ENCODE results near the gene LRRC8B.

The LRRC8B gene

GRCh38 chr1:89547563-89548116 is 23.0 kb downstream of the LRRC8B start:
- DNase-seq (ENCODE audit: low read depth) = no peak

- no peak for DNase-seq (ENCODE audit: low read depth)
Measured at GRCh38 chr1:89548122-89548857, 23.7 kb downstream of the LRRC8B start.

GRCh38 chr1:89550995-89551394 is 26.4 kb downstream of the LRRC8B start:
- DNase-seq (ENCODE audit: low read depth) = no peak

GRCh38 chr1:89552471-89553081 is 27.9 kb downstream of the LRRC8B start:
- DNase-seq (ENCODE audit: low read depth) = no peak

- DNase-seq (ENCODE audit: low read depth) = no peak
Measured at GRCh38 chr1:89553157-89553556, 28.5 kb downstream of the LRRC8B start.

GRCh38 chr1:89555550-89555949 is 30.9 kb downstream of the LRRC8B start:
- DNase-seq (ENCODE audit: low read depth) = no peak

GRCh38 chr1:89556726-89557444 is 32.3 kb downstream of the LRRC8B start:
- DNase-seq (ENCODE audit: low read depth) = no peak

- no peak for DNase-seq (ENCODE audit: low read depth)
Measured at GRCh38 chr1:89557445-89557825, 32.8 kb downstream of the LRRC8B start.

- no peak for DNase-seq (ENCODE audit: low read depth)
Measured at GRCh38 chr1:89557956-89558355, 33.3 kb downstream of the LRRC8B start.

- no peak for DNase-seq (ENCODE audit: low read depth)
Measured at GRCh38 chr1:89563957-89564604, 39.5 kb downstream of the LRRC8B start.

GRCh38 chr1:89565521-89565920 is 40.9 kb downstream of the LRRC8B start:
- DNase-seq (ENCODE audit: low read depth) = no peak

- DNase-seq (ENCODE audit: low read depth) = no peak
Measured at GRCh38 chr1:89566761-89567174, 42.1 kb downstream of the LRRC8B start.

GRCh38 chr1:89567797-89568196 is 43.2 kb downstream of the LRRC8B start:
- DNase-seq (ENCODE audit: low read depth) = no peak

GRCh38 chr1:89573410-89573809 is 48.8 kb downstream of the LRRC8B start:
- no peak for DNase-seq (ENCODE audit: low read depth)

- no peak for DNase-seq (ENCODE audit: low read depth)
Measured at GRCh38 chr1:89574621-89575020, 50.0 kb downstream of the LRRC8B start.

- no peak for DNase-seq (ENCODE audit: low read depth)
Measured at GRCh38 chr1:89575207-89575606, 50.6 kb downstream of the LRRC8B start.

- no peak for DNase-seq (ENCODE audit: low read depth)
Measured at GRCh38 chr1:89576013-89576412, 51.4 kb downstream of the LRRC8B start.

GRCh38 chr1:89578151-89578550 is 53.5 kb downstream of the LRRC8B start:
- DNase-seq (ENCODE audit: low read depth) = no peak

- DNase-seq (ENCODE audit: low read depth) = no peak
Measured at GRCh38 chr1:89578946-89579684, 54.5 kb downstream of the LRRC8B start.

- no peak for DNase-seq (ENCODE audit: low read depth)
Measured at GRCh38 chr1:89580036-89580435, 55.4 kb downstream of the LRRC8B start.

GRCh38 chr1:89581859-89582258 is 57.2 kb downstream of the LRRC8B start:
- DNase-seq (ENCODE audit: low read depth) = no peak

- DNase-seq (ENCODE audit: low read depth) = no peak
Measured at GRCh38 chr1:89582571-89582970, 57.9 kb downstream of the LRRC8B start.
